HepG2 (cell line): ENCODE measurements around the gene SH3GL1. TPM values are rescaled to one million over a fixed set of nuclear protein-coding genes. Genes with fewer than 3 reads are reported as not detected.

Experiments used
- GLI4 ChIP-seq: sonication (generic); formaldehyde crosslinking; IDR thresholded peaks from 2 replicates; pipeline ENCODE4 v1.5.1; 2020; ENCODE audit warnings: missing genetic modification reagents, mild to moderate bottlenecking, moderate library complexity, borderline replicate concordance
- HNRNPLL ChIP-seq: fragments of 200-400 bp; formaldehyde crosslinking; IDR thresholded peaks from 2 replicates; pipeline ENCODE4 v1.6.1; 2017; ENCODE audit warnings: mild to moderate bottlenecking, low read depth, low read length; ENCODE audit not compliant: poor library complexity, severe bottlenecking
- ISX ChIP-seq: sonication (generic); formaldehyde crosslinking; conservative IDR thresholded peaks from 2 replicates; pipeline ENCODE4 v1.5.0; 2020; ENCODE audit warnings: missing genetic modification reagents
- KLF11 ChIP-seq: IDR thresholded peaks from 2 replicates; pipeline ENCODE4 v1.6.1; 2016; ENCODE audit warnings: missing compliant biosample characterization
- MEF2D ChIP-seq: sonication (generic); formaldehyde crosslinking; IDR thresholded peaks from 2 replicates; pipeline ENCODE4 v1.5.1; 2020; ENCODE audit warnings: mild to moderate bottlenecking, missing genetic modification reagents
- MYPOP ChIP-seq: sonication (generic); formaldehyde crosslinking; IDR thresholded peaks from 2 replicates; pipeline ENCODE4 v1.8.1; 2023; ENCODE audit warnings: mild to moderate bottlenecking, moderate library complexity, missing genetic modification reagents
- TEAD2 ChIP-seq: sonication (generic); formaldehyde crosslinking; IDR thresholded peaks from 2 replicates; pipeline ENCODE4 v1.9.0; 2021; ENCODE audit warnings: missing genetic modification reagents
- TERF1 ChIP-seq: sonication (generic); formaldehyde crosslinking; IDR thresholded peaks from 2 replicates; pipeline ENCODE4 v1.8.0; 2022; ENCODE audit warnings: mild to moderate bottlenecking, missing genetic modification reagents, moderate library complexity
- TIGD3 ChIP-seq: sonication (generic); formaldehyde crosslinking; IDR thresholded peaks from 2 replicates; pipeline ENCODE4 v1.5.1; 2020; ENCODE audit warnings: mild to moderate bottlenecking, missing genetic modification reagents, borderline replicate concordance
- TP53 ChIP-seq: sonication (generic); formaldehyde crosslinking; conservative IDR thresholded peaks from 2 replicates; pipeline ENCODE4 v1.4.0; 2020; ENCODE audit warnings: missing genetic modification reagents
- ZBTB40 ChIP-seq, 2 experiments: fragments of 450-650 bp in 1 of 2; sonication (generic) in 1 of 2; formaldehyde crosslinking in 1 of 2; IDR thresholded peaks; 2 replicates each; pipeline versions ENCODE4 v1.6.1 to v1.8.0; 2016 to 2022; ENCODE audit warnings: antibody characterized with exemption in 1 of 2, mild to moderate bottlenecking in 1 of 2, missing genetic modification reagents in 1 of 2
- ZNF160 ChIP-seq: sonication (generic); formaldehyde crosslinking; IDR thresholded peaks from 2 replicates; pipeline ENCODE4 v1.8.0; 2022; ENCODE audit warnings: mild to moderate bottlenecking, inconsistent platforms, missing genetic modification reagents
- ZNF44 ChIP-seq: sonication (generic); formaldehyde crosslinking; IDR thresholded peaks from 2 replicates; pipeline ENCODE4 v1.5.1; 2020; ENCODE audit warnings: mild to moderate bottlenecking, missing genetic modification reagents
- ZNF567 ChIP-seq: sonication (generic); formaldehyde crosslinking; IDR thresholded peaks from 2 replicates; pipeline ENCODE4 v1.8.1; 2023; ENCODE audit warnings: mild to moderate bottlenecking, missing genetic modification reagents, borderline replicate concordance
- ZNF580 ChIP-seq: IDR thresholded peaks from 2 replicates; pipeline ENCODE4 v1.6.1; 2016; ENCODE audit warnings: low read depth, borderline replicate concordance
- polyA plus RNA-seq, 8 experiments: library from polyadenylated mRNA; depleted of rRNA in 3 of 8; stranded (reverse) in 7 of 8; unstranded in 1 of 8; fragments of >200 nt; fragmentation: Illumina TruSeq in 4 of 8; extraction: Trizol in 4 of 8; gene quantifications; 2 replicates each; pipeline versions ENCODE4 v1.2.1 to v1.2.3, GENCODE V29; 2011 to 2016; ENCODE audit warnings: low read depth in 4 of 8, missing spikeins in 1 of 8, mixed read lengths in 1 of 8; ENCODE audit not compliant: insufficient read depth in 1 of 8
- total RNA-seq, 5 experiments: library from RNA; depleted of rRNA; stranded (reverse); fragments of >200 nt; fragmentation: Illumina TruSeq; extraction: Trizol; gene quantifications; 2 replicates each; pipeline ENCODE4 v1.2.3, GENCODE V29; 2016; ENCODE audit warnings: low read depth in 1 of 5

Gene SH3GL1
- total and polyA plus RNA-seq, 2 of the 13 experiments (the other 11 are each of a cell fraction or from before 2014, with no cell fraction given) = 33.0 to 45.1 TPM

GRCh38 chr19:4342615-4343369, 57.6 kb downstream of the SH3GL1 start (continued):
- no peak for TF ChIP-seq ZNF567 (CRISPR knock-in tag)
- 0 out of 2 replicates have a peak, but pooled peaks have one; percentile 71 for TF ChIP-seq ZNF160 (CRISPR knock-in tag)
- TF ChIP-seq TIGD3 (CRISPR knock-in tag) = no peak
- no peak for TF ChIP-seq ZNF44
- TF ChIP-seq TP53 (CRISPR knock-in tag) = no peak
- TF ChIP-seq TEAD2 (CRISPR knock-in tag) = no peak
- TF ChIP-seq ISX = no peak; the same call in 1 of the 2 replicates
- TF ChIP-seq GLI4 (CRISPR knock-in tag) = no peak
- no peak; the same call in 1 of the 2 replicates for TF ChIP-seq MEF2D (CRISPR knock-in tag)
- TF ChIP-seq ZNF580 (CRISPR knock-in tag) = no peak
- TF ChIP-seq MYPOP = peak; percentile 43; the same call in 1 of the 2 replicates
- no peak for TF ChIP-seq ZBTB40 (IDR thresholded peaks at IDR 0.05)
- no peak; the same call in 1 of the 2 replicates for TF ChIP-seq ZBTB40 (CRISPR knock-in tag; IDR thresholded peaks at IDR 0.05)
- no peak for TF ChIP-seq TERF1
- peak; percentile 57 for TF ChIP-seq HNRNPLL
- no peak for TF ChIP-seq KLF11 (CRISPR knock-in tag)
